AG04450 (cell line): ENCODE results near the gene APELA. TPM values are rescaled to one million over a fixed set of nuclear protein-coding genes. Genes with fewer than 3 reads are reported as not detected.

Experiments used
- CTCF ChIA-PET: fragments of 300-600, 350-600 bp; formaldehyde crosslinking; extraction: SDS; loops from one replicate; lab custom pipeline; 2022; ENCODE audit warnings: antibody characterized with exemption, inconsistent platforms; lab: Charles Lee
- POLR2A ChIA-PET: fragments of 350-600 bp; formaldehyde crosslinking; extraction: SDS; loops from one replicate; lab custom pipeline; 2021; ENCODE audit warnings: antibody characterized with exemption, inconsistent platforms; lab: Yijun Ruan, JAX
- DNase-seq: peaks from one replicate; pipeline ENCODE4 v3.0.0-alpha.2; 2011; ENCODE audit warnings: low read depth, low spot score
- H3K27ac ChIP-seq: one replicate; pipeline ENCODE4 v1.5.1; 2012; ENCODE audit warnings: low read depth, low read length, control low read depth
- H3K27me3 ChIP-seq: one replicate; pipeline ENCODE4 v1.6.0; 2012; ENCODE audit warnings: low read length; ENCODE audit not compliant: control insufficient read depth, insufficient read depth
- H3K4me3 ChIP-seq: 2 replicates; pipeline ENCODE4 v1.5.1; 2011; ENCODE audit warnings: mild to moderate bottlenecking, low read depth, low read length, control low read depth
- H3K9me3 ChIP-seq: 2 replicates; pipeline ENCODE4 v1.5.1; 2012; ENCODE audit warnings: low read length; ENCODE audit not compliant: control insufficient read depth, insufficient read depth
- polyA plus RNA-seq: library from polyadenylated mRNA; depleted of rRNA; stranded (reverse); fragments of >200 nt; gene quantifications from 2 replicates; pipeline ENCODE4 v1.2.3, GENCODE V29; 2011
- TF ChIP-seq, protein P1 (sequence below): IDR thresholded peaks from 2 replicates; pipeline ENCODE4 v1.5.1; 2011; ENCODE audit warnings: low read depth, low read length, control low read depth, inconsistent platforms

The APELA gene
- polyA plus RNA-seq, 1 experiment = not detected

GRCh38 chr4:164856396-164856795 lies 20.6 kb upstream of the APELA start:
- ChIA-PET POLR2A (no interaction called here), CTCF (interaction anchor here (0.6 kb wide), 1 partner anchor 17 kb away, joined by 5 read pairs; no protein-coding TSS in a partner anchor)
- peaks cover 19% of the 10 kb centered on the region for H3K9me3 ChIP-seq
- TF ChIP-seq, protein P1, sequence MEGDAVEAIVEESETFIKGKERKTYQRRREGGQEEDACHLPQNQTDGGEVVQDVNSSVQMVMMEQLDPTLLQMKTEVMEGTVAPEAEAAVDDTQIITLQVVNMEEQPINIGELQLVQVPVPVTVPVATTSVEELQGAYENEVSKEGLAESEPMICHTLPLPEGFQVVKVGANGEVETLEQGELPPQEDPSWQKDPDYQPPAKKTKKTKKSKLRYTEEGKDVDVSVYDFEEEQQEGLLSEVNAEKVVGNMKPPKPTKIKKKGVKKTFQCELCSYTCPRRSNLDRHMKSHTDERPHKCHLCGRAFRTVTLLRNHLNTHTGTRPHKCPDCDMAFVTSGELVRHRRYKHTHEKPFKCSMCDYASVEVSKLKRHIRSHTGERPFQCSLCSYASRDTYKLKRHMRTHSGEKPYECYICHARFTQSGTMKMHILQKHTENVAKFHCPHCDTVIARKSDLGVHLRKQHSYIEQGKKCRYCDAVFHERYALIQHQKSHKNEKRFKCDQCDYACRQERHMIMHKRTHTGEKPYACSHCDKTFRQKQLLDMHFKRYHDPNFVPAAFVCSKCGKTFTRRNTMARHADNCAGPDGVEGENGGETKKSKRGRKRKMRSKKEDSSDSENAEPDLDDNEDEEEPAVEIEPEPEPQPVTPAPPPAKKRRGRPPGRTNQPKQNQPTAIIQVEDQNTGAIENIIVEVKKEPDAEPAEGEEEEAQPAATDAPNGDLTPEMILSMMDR = no peak
- H3K27me3 ChIP-seq = no peaks in the 10 kb centered on the region
- no peak overlapping the region for H3K27ac ChIP-seq
- no peak for DNase-seq
- no peak overlapping the region for H3K4me3 ChIP-seq

DNA sequence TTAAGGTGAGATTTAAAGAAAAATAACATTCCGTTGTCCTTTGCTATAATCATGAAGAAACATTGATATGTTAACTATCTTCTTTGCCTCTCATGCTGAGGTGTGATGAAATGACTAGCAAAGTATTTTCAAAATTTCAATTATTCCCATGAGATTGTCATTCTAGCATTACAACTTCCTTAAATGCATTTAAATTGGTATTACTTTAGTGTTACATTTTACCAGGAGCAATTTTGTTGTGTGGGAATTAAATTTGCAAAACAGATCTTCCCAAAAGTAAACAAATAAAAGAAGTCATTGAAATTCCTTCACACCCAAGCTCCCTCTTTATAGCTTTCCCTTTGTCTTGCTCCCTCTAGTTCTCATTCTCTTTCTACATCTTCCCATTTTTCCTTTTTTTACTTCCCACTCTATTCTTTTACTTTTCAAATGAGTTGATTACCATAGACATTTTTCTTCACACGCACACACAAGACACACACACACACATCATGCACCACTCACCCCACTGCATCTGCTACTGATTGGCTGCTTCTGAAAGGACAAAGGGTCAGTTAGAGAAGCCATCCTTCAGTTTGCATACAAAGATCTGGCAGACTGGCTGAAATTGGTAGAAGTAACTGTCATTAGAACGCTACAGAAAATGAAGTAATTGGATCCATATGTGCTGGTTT lies 10.0 kb upstream of the APELA start:
- H3K4me3 ChIP-seq = no peak overlapping the region
- no peaks in the 10 kb centered on the region for H3K9me3 ChIP-seq
- POLR2A ChIA-PET = no interaction called here
- no peak for DNase-seq
- TF ChIP-seq, protein P1 = no peak
- no peaks in the 10 kb centered on the region for H3K27me3 ChIP-seq
- no peak overlapping the region for H3K27ac ChIP-seq
- CTCF ChIA-PET = no interaction called here

GRCh38 chr4:164871673-164872072 lies 5.3 kb upstream of the APELA start:
- TF ChIP-seq, protein P1 = no peak
- no peaks in the 10 kb centered on the region for H3K27me3 ChIP-seq
- no peak for DNase-seq
- no peaks in the 10 kb centered on the region; the same call in 1 of the 2 replicates for H3K9me3 ChIP-seq
- no peak overlapping the region for H3K4me3 ChIP-seq
- ChIA-PET POLR2A (no interaction called here), CTCF (no interaction called here)
- no peak overlapping the region for H3K27ac ChIP-seq

DNA sequence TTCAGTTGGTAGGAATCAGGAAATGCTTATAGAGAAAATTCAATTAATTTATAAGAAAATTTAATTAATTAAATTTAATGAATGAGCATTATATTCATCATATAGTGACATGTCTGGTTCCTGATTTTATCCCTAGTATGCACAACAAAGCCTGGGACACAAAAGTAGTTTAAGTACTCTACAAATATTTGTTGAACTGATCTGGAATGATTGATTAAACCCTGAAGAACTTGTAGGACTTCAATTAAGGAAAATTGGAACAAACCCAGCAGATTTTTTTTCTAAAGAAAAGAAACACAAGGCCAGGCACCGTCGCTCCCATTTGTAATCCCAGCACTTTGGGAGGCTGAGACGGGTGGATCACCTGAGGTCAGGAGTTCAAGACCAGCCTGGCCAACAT lies 4.5 kb upstream of the APELA start:
- DNase-seq = no peak

GRCh38 chr4:164874789-164875188 lies 2.2 kb upstream of the APELA start:
- H3K4me3 ChIP-seq = no peak overlapping the region
- peaks cover 4% of the 10 kb centered on the region for H3K9me3 ChIP-seq
- TF ChIP-seq, protein P1 = no peak
- H3K27ac ChIP-seq = no peak overlapping the region
- ChIA-PET CTCF (no interaction called here), POLR2A (no interaction called here)
- H3K27me3 ChIP-seq = no peaks in the 10 kb centered on the region
- DNase-seq = no peak

More for the DNA sequence above, 4.5 kb upstream of the APELA start:
- ChIA-PET CTCF (no interaction called here), POLR2A (no interaction called here)
- no peak overlapping the region for H3K4me3 ChIP-seq
- no peak overlapping the region for H3K27ac ChIP-seq
- TF ChIP-seq, protein P1 = no peak
- H3K27me3 ChIP-seq = no peaks in the 10 kb centered on the region
- H3K9me3 ChIP-seq = no peaks in the 10 kb centered on the region; the same call in 1 of the 2 replicates
